Fibroblast of lung (primary cell): ENCODE data around the gene DDAH2.

Experiments
- CTCF ChIP-seq, 2 donors: IDR thresholded peaks in 1 of 2; conservative IDR thresholded peaks in 1 of 2; 1 replicate in 1 of 2; 2 replicates in 1 of 2; pipeline ENCODE4 v1.5.1; 2011 to 2012; ENCODE audit warnings: low read length in 2 of 2, control low read depth in 1 of 2, inconsistent platforms in 1 of 2, low read depth in 1 of 2, mild to moderate bottlenecking in 1 of 2
- EZH2 ChIP-seq: IDR thresholded peaks from 2 replicates; pipeline ENCODE4 v1.5.1; 2012; ENCODE audit warnings: low read length, control low read depth, mild to moderate bottlenecking; ENCODE audit errors: missing control alignments

GRCh38 chr6:31758281-31758680 is 29.2 kb upstream of the DDAH2 start:
- TF ChIP-seq CTCF (conservative IDR thresholded peaks at IDR 0.05 in 1 of 2, IDR thresholded peaks at IDR 0.05 in 1 of 2; ENCODE audit: low read depth in 1 of 2, low read length in 2 of 2) (no peak), EZH2 (no peak)
